Left hindlimb (tissue), 1 donor: ENCODE data around the gene CLEC2B.
"Not testable (repeated sequence)": the region's sequence is repeated elsewhere in the genome, so short reads cannot be mapped to it uniquely, and the experiment has no call there.

Experiments
- DNase-seq: peaks from one replicate; pipeline ENCODE4 v3.0.0-alpha.2; 2018

Gene CLEC2B

DNA sequence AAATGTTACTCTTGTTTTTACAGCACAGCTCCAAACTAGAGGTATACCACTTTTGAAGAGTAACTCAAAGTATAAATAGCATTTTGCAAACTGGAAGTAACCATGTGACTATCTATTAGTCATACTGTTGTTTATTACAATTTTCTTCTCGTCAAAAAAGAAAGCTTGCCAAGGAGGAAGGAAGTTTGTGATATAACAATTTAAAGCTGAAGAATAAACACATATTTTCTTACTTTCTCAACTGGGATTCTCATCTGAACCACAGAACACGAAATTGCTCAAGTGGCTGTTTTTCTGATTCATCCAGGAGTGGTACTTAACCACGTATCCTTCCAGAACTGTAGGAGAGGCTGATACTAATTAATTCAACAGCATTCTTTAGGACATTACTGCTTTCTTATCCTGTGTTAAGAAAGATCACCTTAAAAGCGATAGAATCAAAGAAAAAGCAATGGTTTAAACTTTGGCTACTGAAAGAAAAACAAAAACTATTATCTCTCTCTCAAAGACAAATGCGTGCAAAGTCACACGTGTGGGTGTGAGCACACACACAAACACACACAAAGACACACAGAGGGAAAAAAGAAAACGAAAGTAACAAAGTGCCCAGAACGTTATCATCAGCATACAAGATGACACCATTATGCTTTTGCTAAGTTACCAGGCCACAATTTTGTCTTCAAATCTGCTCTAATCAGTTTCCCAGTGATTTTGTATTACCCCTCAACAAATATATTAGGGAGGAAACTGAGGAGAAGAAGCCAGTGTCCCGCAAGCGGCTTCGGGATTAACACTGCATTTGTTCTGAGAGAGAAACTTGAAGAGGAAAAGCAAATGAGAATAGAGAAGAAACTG, at the start of gene CLEC2B:
CLEC2B (minus strand) TSS at position 48 of the 855 bp plus-strand sequence.
- no peak for DNase-seq

DNA sequence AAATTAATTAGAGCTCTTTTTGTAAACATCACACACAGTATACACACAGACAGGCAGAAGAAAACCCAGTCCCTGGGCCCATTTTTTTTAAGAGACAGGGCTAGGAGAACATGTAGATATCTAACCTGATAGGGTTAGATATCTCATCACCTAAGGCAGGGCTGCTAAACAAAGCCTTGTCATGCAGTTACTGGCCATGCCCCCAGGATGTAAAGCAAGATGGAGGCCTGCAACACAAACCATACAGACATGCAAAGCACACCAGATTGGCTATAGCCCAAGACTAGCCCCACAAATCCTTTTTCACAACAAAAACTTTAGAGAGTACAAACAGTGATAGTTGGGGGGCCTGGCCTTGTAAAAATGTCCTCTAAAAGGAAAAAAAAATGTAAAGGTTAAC, 42.6 kb upstream of the CLEC2B start:
- no peak for DNase-seq

DNA sequence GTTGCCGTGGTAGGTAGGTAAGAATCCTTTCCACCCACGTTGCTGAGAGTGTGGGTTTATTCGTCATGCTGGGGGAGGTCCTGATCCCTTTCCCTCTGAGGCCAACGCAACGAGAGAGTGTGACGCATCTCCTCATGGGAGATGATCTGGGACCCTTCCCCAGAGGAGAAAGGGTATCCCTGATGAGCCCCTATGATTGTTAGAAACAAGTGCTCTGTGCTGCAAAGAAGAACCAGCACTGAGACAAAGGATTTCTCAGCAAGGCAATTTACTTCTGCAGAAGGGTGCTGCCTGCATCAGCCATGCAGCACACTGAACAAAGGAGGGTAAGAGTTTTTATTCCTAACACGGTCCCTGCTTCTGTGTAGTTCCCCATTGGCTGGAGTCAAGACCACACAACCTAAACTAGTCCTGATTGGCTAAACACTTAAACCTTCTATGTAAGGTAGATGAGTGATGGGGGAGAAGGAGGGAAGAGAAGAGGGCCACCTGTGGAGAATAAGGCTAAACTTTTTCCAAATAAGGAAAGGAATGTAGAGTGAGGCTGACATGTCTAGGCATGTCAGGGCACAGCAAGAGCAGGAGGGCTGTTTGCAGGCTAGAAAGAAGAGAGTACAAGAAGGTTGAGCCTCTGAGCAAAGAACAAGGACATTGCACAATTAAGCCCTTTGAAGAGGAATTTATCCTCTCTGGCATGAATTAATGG, 41.7 kb upstream of the CLEC2B start:
- no peak for DNase-seq

DNA sequence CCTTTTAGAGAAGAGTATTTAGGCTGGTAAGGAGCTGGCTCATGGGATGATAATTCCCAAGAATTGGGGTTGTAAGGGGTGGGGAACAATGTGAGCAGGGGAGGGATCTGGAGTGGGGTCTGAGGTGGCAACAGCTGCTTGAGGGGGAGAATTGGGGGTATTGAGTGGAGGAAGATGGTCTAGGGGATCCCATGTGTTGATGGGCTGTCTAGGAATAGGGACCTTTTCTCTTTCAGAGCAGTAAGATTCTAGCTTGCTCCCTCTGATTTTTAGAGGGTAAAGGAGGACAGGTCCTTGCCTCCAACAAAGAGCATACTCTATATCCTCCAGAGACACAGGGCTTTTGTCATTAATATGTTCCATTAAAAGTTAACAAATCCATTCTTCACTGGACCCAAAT, 40.6 kb upstream of the CLEC2B start:
- DNase-seq = no peak

DNA sequence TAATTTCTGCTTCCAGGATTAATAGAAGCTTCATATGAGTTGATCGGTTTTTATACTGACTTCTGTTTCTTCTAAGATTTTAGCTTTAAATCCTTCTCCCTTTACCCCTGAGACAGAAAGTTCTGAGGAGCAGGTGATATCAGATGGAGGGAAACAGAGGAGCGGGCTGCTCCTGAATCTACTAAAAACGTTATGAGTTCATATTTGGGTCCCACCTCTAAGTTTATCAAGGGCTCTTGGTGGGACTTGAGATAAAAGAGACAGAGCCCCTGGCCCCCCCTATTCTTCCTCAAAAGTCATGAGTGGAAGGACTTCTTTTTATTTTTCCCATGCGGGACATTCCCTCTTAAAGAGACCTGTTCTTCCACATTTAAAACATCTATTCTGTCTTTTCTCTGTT, 39.2 kb upstream of the CLEC2B start:
- no peak for DNase-seq

DNA sequence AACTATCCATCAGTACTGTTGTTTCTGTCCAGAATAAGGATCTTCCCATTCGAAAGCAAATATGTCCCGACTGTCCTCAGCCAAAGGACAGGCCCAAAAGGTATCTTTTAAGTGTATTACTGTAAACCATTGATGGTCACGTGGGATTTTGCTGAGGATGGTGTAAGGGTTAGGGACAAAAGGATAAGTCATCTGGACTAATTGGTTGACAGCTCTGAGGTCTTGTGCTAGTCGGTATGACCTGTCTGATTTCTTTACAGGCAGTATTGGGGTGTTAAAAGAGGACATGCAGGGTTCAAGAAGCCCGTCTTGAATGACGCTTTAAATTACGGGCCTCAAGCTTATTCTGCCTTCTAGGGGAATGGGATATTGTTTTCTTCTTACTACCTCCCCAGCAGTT, 38.6 kb upstream of the CLEC2B start:
- DNase-seq = no peak

DNA sequence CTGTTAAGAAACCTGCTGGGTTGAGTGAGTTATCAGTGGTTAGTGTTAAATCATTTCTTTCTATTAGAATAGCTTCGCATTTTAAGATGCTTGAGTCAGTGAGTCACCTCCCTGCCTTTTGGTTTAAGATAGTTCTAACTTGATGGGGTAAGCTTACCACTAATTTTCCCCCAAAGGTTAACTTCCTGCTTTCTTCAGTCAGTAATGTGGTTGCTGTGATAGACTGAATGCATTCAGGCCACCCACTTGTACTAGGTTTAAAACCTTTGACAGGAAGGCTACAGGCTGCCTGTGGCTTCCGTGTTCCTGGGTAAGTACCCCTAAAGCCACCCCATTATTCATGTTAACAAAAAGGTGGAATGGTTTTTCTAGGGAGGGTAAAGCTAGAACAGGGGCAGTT, 37.7 kb upstream of the CLEC2B start:
- no peak for DNase-seq

DNA sequence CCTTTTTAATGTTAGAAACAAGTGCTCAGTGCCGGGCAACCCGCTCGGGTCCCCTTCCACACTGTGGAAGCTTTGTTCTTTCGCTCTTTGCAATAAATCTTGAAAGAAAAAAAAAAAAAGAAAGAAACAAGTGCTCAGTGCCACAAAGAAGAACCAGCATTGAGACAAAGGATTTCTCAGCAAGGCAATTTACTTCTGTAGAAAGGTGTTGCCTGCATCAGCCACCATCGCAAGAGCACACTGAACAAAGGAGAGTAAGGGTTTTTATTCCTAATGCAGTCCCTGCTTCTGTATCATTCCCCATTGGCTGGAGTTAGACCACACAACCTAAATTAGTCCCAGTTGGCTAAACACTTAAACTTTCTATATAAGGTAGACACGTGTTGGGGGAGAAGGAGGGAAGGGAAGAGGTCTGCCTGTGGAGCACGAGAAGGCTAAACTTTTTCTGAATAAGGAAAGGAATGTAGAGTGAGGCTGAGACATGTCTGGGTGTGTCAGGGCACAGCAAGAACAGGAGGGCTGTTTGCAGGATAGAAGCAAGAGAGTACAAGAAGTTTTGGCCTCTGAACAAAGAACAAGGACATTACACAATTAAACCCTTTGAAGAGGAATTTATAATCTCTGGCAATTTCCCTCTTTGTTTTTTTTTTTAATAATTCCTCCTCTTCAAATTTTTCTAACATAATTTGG, 33.5 kb upstream of the CLEC2B start:
- DNase-seq = no peak

DNA sequence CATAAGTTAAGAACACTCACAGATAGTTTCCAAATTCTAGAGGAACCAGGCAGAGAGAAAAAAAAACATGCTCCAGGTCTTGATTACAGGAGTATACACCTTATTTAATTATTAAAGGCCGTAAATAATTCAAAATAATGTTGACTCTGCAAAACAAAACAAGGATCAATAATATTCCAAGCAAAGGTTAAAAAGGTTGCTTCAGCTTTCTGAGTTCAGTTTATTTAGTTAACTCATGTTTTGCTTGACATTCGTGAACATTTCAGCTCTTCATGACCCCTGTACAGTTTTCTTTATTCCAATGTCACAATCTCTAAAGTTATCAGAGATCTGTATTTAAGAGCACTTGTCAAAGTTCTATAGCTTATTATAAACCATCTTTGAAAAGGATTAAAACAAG, 31.8 kb upstream of the CLEC2B start:
- DNase-seq = no peak

DNA sequence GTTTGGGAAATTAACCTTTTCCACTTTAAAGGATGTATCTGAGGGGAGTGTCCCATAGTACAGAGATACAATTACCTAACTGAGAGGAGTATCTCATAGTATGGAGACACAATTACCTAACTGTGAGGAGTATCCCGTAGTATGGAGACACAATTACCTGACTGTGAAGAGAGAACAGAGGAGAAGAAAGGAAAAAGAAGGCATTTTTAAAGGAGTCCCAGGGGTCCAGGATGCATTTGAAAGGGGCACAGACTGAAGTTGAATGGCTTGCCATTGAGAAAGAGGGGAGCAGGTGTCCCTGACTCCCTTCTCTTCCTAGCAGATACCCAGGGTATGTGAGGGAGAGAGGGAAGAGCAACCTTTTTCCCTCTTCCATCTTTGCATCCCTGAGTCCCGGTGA, 30.1 kb upstream of the CLEC2B start:
- no peak for DNase-seq

DNA sequence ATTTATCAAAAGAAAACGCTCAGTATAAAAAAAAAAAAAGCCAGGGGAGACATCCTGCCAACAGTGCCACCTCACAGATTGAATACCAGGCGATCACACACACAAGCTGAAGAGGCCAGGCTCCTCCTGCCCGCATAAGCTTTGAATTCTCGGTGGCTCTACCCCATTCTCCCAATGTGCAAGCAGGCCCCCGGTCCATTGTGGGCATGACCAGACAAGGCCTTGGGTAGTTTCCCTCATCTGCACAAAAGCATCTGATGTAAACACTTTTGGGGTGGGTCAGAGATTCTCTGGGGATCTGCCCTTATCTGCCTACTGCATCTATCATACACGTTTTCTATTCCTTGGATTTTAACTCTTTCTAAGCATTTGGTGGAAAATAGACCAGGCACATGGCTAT, 28.4 kb upstream of the CLEC2B start:
- no peak for DNase-seq

DNA sequence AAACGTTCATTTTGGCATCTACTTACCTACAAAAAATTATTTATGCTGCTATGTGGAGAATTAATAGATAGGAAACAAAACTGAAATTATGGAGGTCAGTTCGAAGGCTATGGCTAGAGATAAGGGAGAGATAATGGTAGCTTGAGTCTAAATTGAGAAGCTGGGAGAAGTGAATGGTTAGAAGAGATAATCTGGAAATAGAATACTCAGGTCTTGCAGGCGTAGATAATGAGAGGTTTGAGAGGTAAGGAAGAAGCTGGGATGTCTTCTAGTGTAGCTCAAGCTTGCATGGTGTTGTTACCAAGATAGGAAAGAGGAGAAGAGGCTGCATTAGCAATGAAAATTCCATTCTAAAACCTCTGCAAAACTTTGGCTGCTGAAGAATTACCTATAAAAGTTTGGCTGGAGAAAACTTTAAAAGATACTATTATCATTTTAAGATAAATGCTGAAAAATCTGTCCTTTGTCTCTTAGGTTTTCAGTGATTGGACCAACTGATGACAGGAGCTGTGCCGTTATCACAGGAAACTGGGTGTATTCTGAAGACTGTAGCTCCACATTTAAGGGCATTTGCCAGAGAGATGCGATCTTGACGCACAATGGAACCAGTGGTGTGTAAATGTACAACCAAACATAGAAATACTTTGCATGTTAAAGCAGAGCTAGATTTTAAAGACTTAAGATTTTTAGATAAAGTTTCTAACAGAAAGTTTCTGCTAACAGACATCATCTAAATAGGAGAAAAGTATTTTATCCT, 26.2 kb upstream of the CLEC2B start:
- DNase-seq = no peak

DNA sequence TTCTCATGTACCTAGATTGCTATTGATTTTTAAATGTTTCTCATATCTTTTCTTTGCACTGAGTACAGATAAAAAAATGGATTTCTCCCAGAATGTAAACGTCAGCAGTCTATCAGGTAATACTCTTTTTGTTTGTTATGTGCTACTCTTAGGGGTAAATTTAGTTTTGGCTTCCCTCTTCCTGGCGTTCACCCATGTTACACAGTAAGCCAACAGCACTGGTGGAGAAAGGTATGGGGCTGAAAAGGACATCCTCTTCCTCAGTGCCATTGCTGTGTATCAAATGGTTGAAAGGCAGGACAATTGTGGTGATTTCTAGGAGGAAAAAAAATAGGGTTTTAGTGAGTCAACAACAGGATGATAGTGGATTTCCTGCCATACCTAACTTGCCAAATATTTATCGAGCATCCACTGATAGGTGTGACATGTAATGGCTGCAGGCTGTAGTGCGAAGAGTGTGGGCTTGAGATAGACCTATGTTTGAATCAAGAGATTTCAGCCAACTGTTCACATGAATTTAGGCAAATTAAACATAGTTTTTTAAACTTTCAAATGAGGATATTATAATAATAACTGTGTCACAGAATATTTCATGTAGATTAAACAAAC, 19.6 kb upstream of the CLEC2B start:
- no peak for DNase-seq

DNA sequence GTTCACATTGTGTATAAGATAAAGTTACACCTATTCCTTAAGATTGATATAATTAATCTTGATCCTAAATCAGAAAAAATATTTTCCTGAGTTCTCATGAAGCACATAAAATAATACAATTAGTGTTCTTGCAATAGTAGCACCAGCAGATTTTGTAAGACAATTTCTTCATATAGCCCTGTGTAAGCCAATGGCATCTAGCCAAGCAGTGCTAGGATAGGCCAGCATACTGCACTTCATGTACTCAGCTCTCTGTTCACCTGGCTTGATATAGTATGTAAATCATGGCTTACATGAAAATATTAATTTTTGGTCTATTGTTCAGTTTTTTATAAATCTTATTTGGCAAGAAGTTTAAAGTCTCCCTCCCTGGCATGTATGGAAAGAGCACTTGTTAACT, 14.0 kb upstream of the CLEC2B start:
- DNase-seq = no peak

DNA sequence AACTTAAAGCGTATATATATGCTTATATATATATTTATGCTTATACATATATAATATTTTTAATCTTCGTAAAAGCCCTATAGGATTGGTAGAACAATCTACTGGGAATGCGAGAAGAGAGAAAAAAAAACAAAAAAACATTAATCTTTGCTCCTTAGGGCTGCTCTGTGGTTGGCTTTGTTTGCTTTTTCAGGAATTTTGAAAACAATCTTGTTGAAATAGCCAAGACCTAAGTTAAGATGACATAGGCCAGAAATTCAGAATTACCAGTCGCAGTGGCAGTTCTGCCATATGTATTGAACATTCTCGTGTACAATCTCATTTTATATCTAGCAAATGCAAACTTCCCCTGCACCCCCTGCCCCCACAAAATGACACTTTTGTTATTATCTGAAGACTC, 12.8 kb upstream of the CLEC2B start:
- DNase-seq = no peak

DNA sequence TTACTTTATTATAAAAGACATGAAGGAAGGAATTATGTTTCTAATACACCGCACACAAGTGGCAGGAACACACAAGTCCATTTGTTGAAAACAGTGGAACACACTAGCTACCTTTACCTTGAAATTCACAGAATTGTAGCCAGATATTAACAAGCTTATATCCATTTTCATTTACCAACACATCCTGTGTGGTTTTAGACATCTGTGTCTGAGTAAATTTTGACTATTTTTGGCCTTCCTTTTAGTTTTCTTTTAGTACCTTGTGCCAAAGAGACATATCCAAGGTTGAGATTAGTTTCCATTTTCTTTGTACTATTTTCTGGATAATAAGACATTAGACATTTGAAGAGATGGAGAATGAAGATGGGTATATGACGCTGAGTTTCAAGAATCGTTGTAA, 12.1 kb upstream of the CLEC2B start, which contains the start of gene KLRF2:
KLRF2 (plus strand) TSS at position 244 of the 400 bp plus-strand sequence; CDS start at position 351, 107 bp downstream.
- no peak for DNase-seq

DNA sequence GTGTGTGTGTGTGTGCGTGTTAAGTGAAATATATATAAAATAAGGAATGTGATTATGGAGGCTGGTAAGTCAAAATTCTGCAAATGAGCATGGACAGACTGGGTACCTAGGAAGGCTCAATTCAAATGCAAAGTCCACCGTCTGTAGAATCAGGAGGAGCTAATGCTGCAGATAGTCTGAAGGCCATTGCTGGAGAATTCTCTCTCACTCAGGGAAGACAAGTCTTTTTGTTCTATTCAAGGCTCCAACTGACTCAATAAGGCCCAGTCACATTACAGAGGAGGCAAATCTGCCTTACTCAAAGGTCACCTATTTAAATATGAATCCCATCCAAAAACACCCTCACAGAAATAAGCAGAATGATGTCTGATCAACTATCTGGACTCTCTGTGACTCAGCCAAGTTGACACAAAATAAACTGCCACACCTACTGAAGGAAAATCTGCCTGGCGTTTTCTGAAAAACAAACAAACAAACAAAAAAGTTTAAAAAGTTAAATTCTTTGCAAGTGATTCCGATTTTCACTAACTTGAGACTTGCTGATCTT, 11.5 kb upstream of the CLEC2B start:
- DNase-seq = no peak

DNA sequence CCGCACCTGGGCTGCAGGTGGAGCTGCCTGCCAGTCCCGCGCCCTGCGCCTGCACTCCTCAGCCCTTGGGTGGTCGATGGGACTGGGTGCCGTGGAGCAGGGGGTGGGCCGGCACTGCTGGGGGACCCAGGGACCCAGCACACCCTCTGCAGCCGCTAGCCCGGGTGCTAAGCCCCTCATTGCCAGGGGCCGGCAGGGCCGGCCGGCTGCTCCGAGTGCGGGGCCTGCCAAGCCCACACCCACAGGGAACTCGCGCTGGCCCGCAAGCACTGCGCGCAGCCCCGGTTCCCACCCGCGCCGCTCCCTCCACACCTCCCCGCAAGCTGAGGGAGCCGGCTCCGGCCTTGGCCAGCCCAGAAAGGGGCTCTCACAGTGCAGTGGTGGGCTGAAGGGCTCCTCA, 7.0 kb upstream of the CLEC2B start:
- DNase-seq = not testable (repeated sequence)

DNA sequence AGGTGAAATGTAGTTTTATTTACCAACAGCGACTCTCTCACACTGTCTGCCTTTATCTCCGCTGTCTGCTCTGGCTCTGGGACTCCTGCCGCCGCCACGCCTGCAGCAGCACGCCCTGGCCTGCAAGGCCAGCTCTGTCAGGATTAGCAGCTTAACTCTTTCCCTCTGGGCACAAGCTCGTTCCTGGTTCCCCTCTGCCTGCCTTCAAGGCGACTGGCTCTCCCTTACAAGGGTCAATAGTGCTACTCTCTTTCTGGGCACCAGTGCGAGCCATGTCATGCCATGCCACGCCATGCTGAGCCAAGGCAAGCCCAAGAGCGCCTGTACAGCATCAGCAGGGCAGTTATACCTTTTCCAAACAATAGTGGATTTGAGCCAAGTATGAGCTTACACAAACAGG, 3.6 kb upstream of the CLEC2B start:
- DNase-seq = peak; percentile 31

DNA sequence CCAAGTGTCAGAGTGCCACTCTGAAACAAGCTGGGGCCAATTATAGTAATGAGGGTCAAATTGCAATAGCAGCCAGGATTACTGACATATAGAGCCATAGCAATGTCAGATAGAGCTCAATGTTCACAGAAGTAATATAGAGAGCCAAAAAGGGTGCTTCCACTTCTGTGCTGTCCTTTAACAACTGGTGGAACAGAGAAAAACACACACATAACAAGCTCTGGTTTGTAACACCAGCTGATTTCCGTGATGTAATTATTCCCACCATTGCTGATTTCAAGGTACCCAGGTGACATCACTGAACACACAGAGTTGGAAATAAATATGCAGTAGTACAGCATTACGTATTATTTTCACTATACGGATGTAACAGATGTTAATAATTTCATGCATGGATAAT, 3.0 kb upstream of the CLEC2B start:
- DNase-seq = no peak

DNA sequence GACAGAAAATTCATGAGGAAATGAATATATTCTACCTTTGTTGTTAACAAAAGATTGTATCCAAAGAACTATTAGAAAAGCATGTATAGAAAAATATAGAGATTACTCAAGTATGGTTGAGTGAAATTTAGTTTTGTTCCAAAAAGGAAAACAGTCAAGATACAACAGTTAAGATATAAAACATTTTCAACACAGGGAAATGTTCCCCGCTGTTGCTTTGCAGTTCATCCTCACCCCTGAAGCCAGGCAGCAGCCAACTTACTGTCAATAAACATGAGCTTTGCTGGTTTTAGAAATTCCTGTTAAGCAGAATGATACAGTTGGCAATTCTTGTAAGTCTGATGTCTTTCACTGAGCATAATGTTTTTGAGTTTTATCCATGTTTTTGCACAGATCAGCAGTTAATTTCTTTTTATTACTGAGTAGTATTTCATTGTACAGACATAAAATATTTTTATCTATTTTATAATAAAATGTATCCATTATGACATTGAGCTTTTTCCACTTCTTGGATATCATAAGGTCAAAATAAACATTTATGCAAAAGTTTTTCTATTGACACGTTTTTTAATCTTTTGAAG, 1.2 kb upstream of the CLEC2B start:
- no peak for DNase-seq

DNA sequence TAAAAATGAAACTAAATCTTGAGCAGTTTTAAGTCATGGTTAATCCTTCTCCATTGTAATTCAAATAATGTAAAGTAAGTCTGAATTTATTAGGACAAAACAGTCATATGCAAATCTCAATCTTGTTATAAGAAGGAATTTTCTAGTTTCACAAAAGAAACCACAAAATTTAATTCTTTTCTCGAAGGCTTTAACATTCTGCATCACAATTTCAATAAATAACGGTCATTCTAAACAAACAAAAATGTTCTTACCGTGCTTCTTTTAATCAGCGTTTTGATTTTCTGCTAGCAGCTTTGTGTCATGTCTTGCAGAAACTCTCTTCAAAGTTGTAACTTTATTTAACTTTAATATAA, 225 bp downstream of the CLEC2B start:
- DNase-seq = no peak
